Lower leg skin (tissue), 4 donors: ENCODE data around the gene SLC30A10. TPM values are rescaled to one million over a fixed set of nuclear protein-coding genes. Genes with fewer than 3 reads are reported as not detected.

Experiments
- DNase-seq, 2 donors: peaks; one replicate each; pipeline ENCODE4 v3.0.0-alpha.2; 2019; ENCODE audit warnings: low spot score in 2 of 2
- H3K4me3 ChIP-seq: fragments of 200-600 bp; sonication (generic); 2 replicates; pipeline ENCODE4 v1.5.1; 2017; ENCODE audit warnings: mild to moderate bottlenecking, low read depth; ENCODE audit not compliant: poor library complexity, severe bottlenecking
- CTCF ChIP-seq, 3 donors: fragments of 450-650 bp; IDR thresholded peaks; one replicate each; pipeline ENCODE4 v1.5.1; 2016; ENCODE audit warnings: antibody characterized with exemption in 3 of 3, mild to moderate bottlenecking in 3 of 3, moderate library complexity in 2 of 3
- POLR2A ChIP-seq, 2 donors: fragments of 450-650 bp; IDR thresholded peaks; one replicate each; pipeline ENCODE4 v1.6.1; 2016 to 2017; ENCODE audit warnings: antibody characterized with exemption in 2 of 2, mild to moderate bottlenecking in 1 of 2, moderate library complexity in 1 of 2
- WGBS, 2 donors: methylation state at CpG; one replicate each; pipeline ENCODE4 v1.1.5; 2018; 5-methylcytosine and 5-hydroxymethylcytosine counted together
- intact Hi-C: fragments of 100-400 bp; cut with DNase I; formaldehyde crosslinking; loops from one replicate; pipeline ENCODE4 v1.15.0; 2023; ENCODE audit warnings: low total_unique reads
- total RNA-seq, 4 donors: library from RNA; depleted of rRNA; stranded (reverse); fragments of >200 nt; gene quantifications; one replicate each; pipeline ENCODE4 v1.1.0, GENCODE V29; 2016

SLC30A10 gene
- total RNA-seq, 4 donors from 2014 or later, result 0.15 to 0.59 (median 0.44) TPM

GRCh38 chr1:219905524-219905923 is 22.8 kb downstream of the SLC30A10 start:
- TF ChIP-seq CTCF (IDR thresholded peaks at IDR 0.05) (no peak), POLR2A (IDR thresholded peaks at IDR 0.05) (no peak)
- DNase-seq, result no peak
- no peak overlapping the region for H3K4me3 ChIP-seq
- WGBS, 2 donors, result 77 to 79% methylated on average over 4 of the region's 4 CpGs
- intact Hi-C loops, result no loop called here

GRCh38 chr1:219904934-219905333 is 23.4 kb downstream of the SLC30A10 start:
- DNase-seq, result no peak
- intact Hi-C loops, result no loop called here
- WGBS, 2 donors, result 61 to 78% methylated on average over 2 of the region's 2 CpGs
- TF ChIP-seq POLR2A (IDR thresholded peaks at IDR 0.05), result no peak
- TF ChIP-seq CTCF (IDR thresholded peaks at IDR 0.05), result no peak
- H3K4me3 ChIP-seq, result no peak overlapping the region

- WGBS, 2 donors, result 82 to 88% methylated on average over 5 of the region's 5 CpGs
- H3K4me3 ChIP-seq, result no peak overlapping the region
- DNase-seq, result no peak
- intact Hi-C loops, result no loop called here
- TF ChIP-seq POLR2A (IDR thresholded peaks at IDR 0.05) (no peak), CTCF (IDR thresholded peaks at IDR 0.05) (no peak)
Measured at GRCh38 chr1:219903353-219903871, 24.9 kb downstream of the SLC30A10 start.

- TF ChIP-seq CTCF (IDR thresholded peaks at IDR 0.05) (no peak), POLR2A (IDR thresholded peaks at IDR 0.05) (no peak)
- DNase-seq, result no peak
- 85 to 93% methylated on average over 4 of the region's 4 CpGs for WGBS, 2 donors
- intact Hi-C loops, result no loop called here
- no peak overlapping the region for H3K4me3 ChIP-seq
Measured at GRCh38 chr1:219902951-219903350, 25.4 kb downstream of the SLC30A10 start.

GRCh38 chr1:219900882-219901281 is 27.5 kb downstream of the SLC30A10 start:
- DNase-seq, result no peak
- H3K4me3 ChIP-seq, result no peak overlapping the region
- TF ChIP-seq CTCF (IDR thresholded peaks at IDR 0.05), result no peak
- TF ChIP-seq POLR2A (IDR thresholded peaks at IDR 0.05), result no peak
- intact Hi-C loops, result no loop called here
- 40 to 57% methylated on average over 1 of the region's 1 CpG for WGBS, 2 donors

- no peak for DNase-seq
- TF ChIP-seq POLR2A (IDR thresholded peaks at IDR 0.05) (no peak), CTCF (IDR thresholded peaks at IDR 0.05) (no peak)
- 15 to 43% methylated on average over 1 of the region's 1 CpG for WGBS, 2 donors
- intact Hi-C loops, result no loop called here
- H3K4me3 ChIP-seq, result no peak overlapping the region
Measured at GRCh38 chr1:219900201-219900600, 28.2 kb downstream of the SLC30A10 start.
